HEK293T (cell line): ENCODE measurements around the gene NET1.

ENCODE experiments used
- ARNT ChIP-seq: fragments of 450-650 bp; IDR thresholded peaks from 2 replicates; pipeline ENCODE4 v1.6.1; 2017; ENCODE audit warnings: mild to moderate bottlenecking
- BHLHE40 ChIP-seq: fragments of 450-650 bp; IDR thresholded peaks from 2 replicates; pipeline ENCODE4 v1.6.1; 2016; ENCODE audit warnings: mild to moderate bottlenecking, moderate library complexity, borderline replicate concordance
- CTBP1 ChIP-seq: fragments of 450-650 bp; IDR thresholded peaks from 2 replicates; pipeline ENCODE4 v1.6.1; 2016; ENCODE audit warnings: borderline replicate concordance
- ELF4 ChIP-seq: fragments of 450-650 bp; IDR thresholded peaks from 2 replicates; pipeline ENCODE4 v1.6.1; 2017; ENCODE audit warnings: antibody characterized with exemption
- FOXA1 ChIP-seq: fragments of 450-650 bp; IDR thresholded peaks from 2 replicates; pipeline ENCODE4 v1.6.1; 2016; ENCODE audit warnings: mild to moderate bottlenecking
- FOXK2 ChIP-seq: fragments of 450-650 bp; IDR thresholded peaks from 2 replicates; pipeline ENCODE4 v1.6.1; 2016; ENCODE audit warnings: mild to moderate bottlenecking
- FOXM1 ChIP-seq: fragments of 450-650 bp; IDR thresholded peaks from 2 replicates; pipeline ENCODE4 v1.6.1; 2017; ENCODE audit warnings: mild to moderate bottlenecking, borderline replicate concordance
- HDGF ChIP-seq: fragments of 450-650 bp; IDR thresholded peaks from 2 replicates; pipeline ENCODE4 v1.6.1; 2017; ENCODE audit warnings: antibody characterized with exemption, borderline replicate concordance
- NFRKB ChIP-seq: fragments of 450-650 bp; IDR thresholded peaks from 2 replicates; pipeline ENCODE4 v1.6.1; 2016; ENCODE audit warnings: mild to moderate bottlenecking, moderate library complexity
- PKNOX1 ChIP-seq: fragments of 450-650 bp; IDR thresholded peaks from 2 replicates; pipeline ENCODE4 v1.6.1; 2016
- SP1 ChIP-seq: fragments of 450-650 bp; IDR thresholded peaks from 2 replicates; pipeline ENCODE4 v1.6.1; 2017
- SUZ12 ChIP-seq: fragments of 450-650 bp; IDR thresholded peaks from 2 replicates; pipeline ENCODE4 v1.6.1; 2016; ENCODE audit warnings: mild to moderate bottlenecking
- TARDBP ChIP-seq: fragments of 450-650 bp; IDR thresholded peaks from 2 replicates; pipeline ENCODE4 v1.6.1; 2016
- ZNF384 ChIP-seq: fragments of 450-650 bp; IDR thresholded peaks from 2 replicates; pipeline ENCODE4 v1.6.1; 2016

- TF ChIP-seq ARNT (no peak), FOXA1 (no peak), SP1 (no peak), TARDBP (no peak), ZNF384 (no peak), CTBP1 (no peak), ELF4 (no peak), SUZ12 (no peak), FOXK2 (no peak), NFRKB (no peak), HDGF (no peak), BHLHE40 (no peak), PKNOX1 (no peak), FOXM1 (no peak)
These were observed 23.0 kb downstream of the NET1 start for GRCh38 chr10:5435328-5435727.
